HG02678 (cell line): ENCODE data around the gene EDC3.
"Not testable (repeated sequence)": the region's sequence is repeated elsewhere in the genome, so short reads cannot be mapped to it uniquely, and the experiment has no call there.

Source experiments
- ATAC-seq: cut with Tn5 transposase; IDR thresholded peaks from one replicate; pipeline ENCODE4 v1.9.1; 2021; ENCODE audit warnings: mild to moderate bottlenecking, moderate library complexity; ENCODE audit not compliant: unreplicated experiment

EDC3 gene

GRCh38 chr15:74612677-74613076, 83.1 kb downstream of the EDC3 start:
- no peak for ATAC-seq

- ATAC-seq: no peak
Observed at GRCh38 chr15:74611834-74612233, 84.0 kb downstream of the EDC3 start.

DNA sequence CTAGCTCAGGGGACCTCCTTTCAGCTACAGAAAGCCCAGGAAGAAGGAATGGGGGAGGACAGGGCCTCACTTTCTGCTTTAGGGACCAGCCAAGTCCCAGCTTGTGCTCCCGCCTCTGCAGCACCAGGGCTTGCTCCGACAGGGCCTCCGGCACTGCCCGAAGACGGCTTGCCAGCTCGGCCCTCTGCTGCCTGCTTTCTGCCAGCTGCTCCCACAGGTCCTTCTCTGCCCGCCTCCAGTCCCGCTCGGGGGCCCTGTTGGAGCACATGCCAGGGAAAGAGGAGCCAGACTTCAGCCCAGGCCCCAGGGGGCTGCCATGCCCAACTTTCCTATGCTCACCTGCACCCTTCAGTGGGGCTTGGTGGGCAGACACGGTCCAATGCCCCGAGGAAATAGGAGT, 84.5 kb downstream of the EDC3 start:
- ATAC-seq: no peak

GRCh38 chr15:74610302-74610951, 85.4 kb downstream of the EDC3 start:
- ATAC-seq: no peak

- ATAC-seq: no peak
Observed at GRCh38 chr15:74609938-74610301, 85.9 kb downstream of the EDC3 start.

DNA sequence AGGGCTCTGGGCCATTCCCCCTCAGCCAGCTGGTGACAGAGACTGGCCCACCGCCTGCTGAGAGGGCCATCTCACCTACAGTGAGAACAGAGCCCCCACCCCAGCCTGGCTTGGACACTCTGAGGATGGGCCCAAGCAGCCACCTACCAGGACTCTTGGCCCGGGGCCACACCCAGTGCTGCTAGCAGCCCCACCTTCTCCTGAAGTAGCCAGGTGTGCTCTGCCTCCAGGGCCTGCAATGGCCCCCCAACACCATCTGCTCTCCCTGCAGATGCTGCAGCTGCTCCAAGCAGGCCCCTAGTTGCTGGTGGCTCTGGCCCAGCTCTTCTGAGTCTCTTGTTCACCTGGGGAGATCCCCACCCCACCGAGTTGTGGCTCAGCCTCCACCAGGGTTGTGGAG, 87.0 kb downstream of the EDC3 start:
- no peak for ATAC-seq

DNA sequence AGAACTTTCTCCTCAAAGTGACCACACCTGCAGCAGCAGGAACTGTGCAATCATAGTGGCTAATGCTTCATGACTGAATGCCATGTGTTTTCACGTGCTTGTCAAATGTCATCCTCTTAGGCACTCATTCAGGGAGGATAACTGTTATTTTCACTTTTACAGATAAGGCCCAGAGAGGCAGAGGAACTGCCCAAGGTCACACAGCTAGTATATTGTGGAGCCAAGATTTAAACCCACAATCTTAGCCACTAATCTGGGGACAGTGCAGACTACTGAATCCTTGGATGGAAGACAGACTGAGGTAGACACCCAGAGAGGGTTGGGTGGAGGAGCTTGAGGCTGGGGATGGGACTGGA, 90.1 kb downstream of the EDC3 start:
- no peak for ATAC-seq

DNA sequence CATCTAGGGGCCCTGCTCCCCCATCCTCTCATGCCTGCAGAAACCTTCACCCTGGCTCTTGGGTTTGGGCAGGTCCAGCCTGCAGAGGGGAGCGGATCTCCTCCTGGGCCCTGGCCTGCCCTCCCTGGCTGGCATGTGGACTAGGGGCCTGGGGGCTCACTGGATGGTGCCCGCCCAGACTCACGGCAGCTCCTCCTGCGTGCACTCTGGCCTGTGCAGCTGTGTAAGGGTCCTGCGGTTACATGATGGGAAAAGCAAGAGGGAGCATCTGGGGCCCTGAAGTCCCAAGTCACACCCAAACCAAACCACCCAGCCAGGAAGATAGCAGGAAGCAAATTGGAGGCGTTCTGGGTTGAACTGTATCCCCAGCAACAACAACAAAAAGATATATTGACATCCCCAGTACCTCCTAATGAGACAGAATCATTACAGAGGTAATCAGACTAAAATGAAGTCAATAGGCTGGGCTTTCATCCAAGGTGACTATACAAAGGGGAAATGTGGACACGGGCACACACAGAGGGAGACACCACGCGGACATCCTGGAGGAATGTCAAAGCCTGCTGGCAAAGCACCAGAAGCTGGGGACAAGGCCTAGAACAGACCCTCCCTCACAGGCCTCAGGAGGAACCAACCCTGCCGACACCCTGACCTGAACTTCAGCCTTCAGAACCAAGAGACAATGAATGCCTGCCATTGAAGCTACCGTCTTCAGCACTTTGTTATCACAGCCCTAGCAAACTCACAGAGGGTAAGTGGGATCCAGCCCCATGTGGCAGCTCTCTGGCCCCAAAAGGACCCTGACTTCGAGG, 90.6 kb downstream of the EDC3 start:
- ATAC-seq: no peak

DNA sequence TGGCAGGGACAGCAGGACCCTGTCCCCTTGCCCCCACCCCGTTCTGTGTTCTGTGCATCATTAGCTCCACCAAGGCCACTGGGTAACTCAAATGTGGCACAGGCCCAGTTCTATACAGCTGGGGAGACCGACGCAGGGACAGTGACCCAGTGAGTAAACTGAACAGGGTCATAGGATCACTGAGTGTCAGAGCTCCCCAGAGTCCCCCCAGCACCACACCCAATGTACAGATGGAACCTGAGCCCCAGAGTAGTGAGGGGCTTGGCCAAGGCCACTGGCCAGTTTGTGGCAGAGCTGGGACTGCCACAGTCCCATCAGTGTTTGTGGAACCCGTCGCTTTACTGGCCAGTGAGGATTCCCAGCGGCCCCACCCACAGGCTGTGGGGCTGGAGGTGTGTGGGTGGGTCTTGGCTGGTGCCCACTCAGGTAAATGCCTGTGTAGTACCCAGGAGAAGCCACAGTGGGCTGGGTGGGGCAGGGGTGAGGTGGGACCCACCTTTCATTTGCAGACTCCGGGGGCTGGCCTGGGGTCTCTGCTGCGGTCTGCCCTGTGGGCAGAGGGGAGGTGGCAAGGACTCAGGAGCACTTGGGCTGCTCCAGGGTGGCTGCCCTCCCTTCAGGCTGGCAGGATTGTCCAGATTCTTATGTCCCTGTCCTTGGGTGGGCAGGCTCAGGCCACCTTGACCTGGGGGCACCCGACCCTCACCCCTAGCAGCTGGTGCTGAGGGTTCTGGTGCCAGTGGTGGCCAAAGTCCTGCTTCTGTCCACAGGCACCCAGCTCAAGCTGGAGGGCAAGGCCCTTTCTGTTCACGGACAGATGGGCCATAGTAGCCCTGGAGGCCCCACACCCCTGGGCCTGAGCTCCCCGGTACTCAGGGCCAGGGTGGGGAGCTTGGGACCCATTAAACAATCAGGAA, 91.8 kb downstream of the EDC3 start:
- ATAC-seq: no peak

DNA sequence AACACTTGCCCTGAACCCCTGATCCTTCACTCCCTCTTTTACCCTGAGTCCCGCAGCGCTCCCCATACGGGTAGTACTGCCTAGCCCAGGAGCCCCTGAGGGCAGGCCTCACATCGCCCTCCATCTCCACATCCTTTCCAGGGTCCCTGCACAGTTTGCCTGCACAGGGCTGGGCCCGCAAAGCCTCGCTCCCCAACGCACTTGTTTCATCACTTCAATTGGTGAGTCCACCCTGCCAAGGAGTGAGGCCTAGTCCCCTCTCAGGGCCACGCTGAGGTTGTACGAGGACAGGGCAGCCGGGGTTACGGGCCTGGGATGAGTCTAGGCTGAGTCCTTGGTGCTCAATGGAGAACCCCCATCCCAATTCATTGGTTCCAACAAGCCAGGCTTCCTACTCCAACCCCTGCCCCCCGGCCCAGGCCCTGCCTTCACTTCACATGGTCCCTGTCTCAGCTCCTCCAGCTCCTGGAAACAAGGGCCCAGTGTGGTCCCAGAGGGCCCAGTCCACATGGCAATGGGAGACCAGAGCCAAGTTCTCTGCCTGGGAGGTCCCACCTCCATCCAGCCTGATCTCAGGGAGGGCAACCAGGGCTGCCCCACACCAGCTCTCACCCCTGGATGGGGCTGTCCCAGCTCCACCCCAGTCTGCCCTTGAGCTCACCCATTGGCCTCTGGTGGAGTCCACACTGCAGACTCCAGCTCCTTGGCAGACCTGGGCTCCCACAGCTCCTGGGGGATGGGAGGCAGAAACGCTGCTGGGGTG, 92.6 kb downstream of the EDC3 start:
- ATAC-seq: no peak

- ATAC-seq: no peak
Observed at GRCh38 chr15:74599156-74599555, 96.7 kb downstream of the EDC3 start.

- ATAC-seq: peak; percentile 93
Observed at GRCh38 chr15:74598126-74598842, 97.5 kb downstream of the EDC3 start.

DNA sequence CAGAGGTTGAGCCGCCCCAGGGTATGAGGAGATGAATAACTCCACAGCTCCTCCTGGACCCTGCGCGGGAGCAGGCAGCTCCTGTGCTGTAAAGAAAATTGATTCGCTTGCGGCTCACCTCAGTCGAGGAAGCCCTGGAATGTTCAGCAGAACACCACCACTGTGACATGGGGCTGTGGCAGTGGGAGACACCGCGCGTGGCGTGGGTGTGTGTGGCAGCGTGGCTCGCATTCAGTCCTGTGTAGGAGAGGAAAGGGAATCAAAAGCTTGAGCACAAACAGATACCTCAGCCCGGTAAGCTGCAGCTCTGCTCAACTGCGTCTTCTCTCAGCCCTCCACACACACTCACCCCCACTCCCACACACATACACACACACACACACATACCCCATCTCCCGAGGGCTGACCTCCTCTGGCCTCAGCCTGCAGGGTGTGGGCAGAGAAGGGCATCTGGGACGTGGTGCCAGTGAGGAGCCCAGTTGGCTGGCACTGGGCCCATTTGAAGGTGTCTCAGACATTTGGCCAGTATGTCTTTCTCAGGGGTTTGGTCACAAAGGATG, 98.6 kb downstream of the EDC3 start:
- not testable (repeated sequence) for ATAC-seq

DNA sequence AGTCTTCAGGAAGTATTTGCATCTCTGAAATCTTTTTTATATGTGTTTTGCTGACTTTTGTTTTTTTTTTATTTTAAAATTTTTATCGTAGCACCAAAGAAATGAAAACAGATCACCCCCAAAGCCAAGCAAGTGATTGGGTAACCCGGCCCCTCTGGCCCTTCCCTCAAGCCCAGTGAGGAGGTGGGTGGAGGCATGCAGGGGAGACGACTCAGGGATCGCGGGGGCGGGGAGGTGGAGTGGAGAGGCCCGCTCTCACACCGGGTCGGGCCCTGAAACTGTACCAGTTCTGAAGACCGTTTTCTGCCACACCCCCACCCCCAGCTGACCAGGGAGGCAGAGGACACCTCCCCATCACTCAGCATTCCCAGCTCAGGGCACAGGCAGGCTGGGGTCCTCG, 99.1 kb downstream of the EDC3 start:
- ATAC-seq: not testable (repeated sequence)

- no peak for ATAC-seq
Observed at GRCh38 chr15:74595271-74595670, 100.6 kb downstream of the EDC3 start.

DNA sequence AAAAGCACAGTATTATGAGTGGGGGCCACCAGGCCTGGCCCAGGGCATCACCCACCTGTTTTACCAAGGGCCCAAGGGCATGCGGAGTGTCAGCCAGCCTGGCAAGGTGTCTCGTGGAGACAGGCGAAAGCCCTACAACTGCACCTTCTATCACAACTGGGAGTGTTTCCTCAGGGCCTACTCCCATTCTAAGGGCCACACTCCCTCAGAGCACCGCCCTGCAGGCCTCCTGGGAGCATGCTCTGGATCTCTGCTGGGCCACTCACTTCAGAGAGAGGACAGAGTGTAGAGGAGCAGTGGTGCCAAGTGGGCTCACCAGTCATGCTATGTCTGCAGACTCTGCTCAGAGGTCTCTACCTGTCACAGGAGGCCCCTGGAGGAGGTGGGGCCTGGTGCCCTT, 101.4 kb downstream of the EDC3 start:
- no peak for ATAC-seq

DNA sequence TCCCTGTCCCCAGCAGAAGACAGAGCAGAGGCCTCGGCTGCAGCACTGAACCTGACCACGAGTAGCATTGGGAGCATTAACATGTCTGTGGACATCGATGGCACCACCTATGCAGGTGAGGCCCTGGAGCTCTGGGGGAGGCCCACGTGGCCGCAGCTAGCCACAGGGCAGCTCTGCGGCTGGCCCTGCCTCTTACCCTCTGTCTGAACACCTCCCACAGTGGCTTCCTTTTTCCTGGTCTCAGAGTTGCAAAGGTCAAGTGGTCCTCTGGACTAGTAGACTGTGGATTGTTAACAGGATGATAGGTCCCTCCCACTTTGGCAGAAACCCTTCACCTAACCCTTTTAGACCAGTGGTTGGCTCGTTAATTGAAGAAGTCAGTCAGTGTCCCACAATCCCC, 102.7 kb downstream of the EDC3 start:
- ATAC-seq: no peak

DNA sequence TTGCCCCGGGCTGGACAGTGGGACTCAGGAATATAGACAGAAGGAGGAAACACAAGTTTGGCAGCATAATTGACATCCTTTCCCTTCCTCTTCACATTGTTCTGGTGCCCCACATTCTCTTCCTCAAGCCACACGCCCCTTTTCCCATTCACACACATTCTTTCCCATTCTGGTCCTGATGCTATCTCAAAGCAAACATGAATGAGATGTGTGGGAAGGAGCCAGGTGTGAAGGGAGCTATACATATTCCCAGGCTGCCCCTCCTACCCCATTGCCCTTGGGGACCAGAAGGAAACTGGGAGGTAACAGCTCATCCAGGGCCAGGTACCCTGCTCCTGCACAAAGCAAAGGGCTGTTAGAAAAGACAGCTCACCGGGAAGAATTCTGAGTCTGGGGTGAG, 103.6 kb downstream of the EDC3 start:
- no peak for ATAC-seq

DNA sequence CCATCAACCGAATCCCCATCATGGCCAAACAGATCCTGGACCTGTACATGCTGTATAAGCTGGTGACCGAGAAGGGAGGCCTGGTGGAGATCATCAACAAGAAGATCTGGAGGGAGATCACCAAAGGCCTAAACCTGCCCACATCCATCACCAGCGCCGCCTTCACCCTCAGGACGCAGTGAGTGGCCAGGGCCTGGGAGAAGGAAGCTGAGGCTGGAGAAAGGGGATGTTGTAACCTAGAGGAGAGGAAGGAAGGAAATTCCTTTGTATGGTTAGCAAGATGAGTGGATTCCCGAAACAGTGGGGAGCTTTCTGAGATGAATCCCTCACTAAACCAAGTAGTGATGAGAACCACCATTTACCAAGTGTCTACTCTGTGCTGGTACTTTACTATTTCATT, 106.0 kb downstream of the EDC3 start:
- no peak for ATAC-seq

DNA sequence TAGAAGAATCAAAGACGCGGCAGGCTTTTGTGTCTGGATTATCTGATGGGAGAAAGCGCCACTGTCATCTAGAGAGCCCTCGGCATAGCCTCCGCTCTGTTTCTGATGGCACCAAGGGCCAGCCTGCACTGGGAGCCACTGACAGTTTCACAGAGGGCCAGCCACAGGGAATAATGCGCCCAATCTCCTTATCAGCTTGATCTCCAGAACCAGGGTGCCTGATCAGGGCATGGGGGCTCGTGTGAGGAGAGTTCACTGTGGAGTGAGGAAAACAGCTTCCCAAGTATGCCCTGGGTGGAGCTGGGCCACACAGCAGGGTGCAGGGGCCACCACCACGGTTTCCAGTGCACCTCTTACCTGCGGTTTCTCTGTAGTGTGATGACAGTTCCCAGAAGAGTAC, 110.0 kb downstream of the EDC3 start:
- no peak for ATAC-seq
